A204.1 (cell line): ENCODE data around the gene PIGR.

ENCODE experiments used
- FAIRE-seq: peaks from 2 replicates; lab custom pipeline; 2012; peaks lifted over from hg19 to GRCh38; lab: Jason Lieb, UNC

Gene PIGR

DNA sequence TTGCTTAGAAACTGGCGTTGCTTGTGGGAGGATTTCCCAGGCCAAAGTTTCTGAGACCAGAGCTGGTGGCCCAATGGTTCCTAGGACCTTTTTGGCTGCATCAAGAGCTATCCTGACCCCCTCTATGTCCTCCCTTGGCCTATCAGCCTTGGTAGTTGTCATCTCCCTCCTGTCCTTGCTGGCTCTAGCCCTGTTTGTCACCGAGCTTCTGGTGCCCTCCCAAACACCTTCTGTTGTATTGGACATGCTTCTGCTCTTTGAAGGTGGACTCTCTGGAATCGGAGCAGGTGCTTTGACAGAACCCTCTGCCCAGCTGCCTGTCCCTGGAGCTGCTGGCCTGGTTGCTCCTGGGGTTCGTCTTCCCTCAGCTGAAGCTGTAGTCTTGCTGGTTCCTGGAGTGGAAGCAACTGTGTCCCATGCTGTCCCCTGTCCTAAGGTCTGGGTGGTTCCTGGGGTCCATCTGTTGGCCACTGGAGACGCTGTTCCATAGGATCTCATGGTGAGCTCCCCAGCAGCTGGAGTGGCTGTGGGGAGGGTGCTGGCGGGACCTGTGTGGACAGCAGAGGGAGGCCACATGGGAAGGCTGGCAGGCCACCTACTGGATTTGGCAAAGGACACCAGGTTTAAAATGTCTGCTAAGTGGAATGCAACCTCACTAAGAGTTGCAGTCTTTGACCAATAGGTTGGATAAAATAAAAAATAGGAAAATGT is 14.6 kb upstream of the PIGR start:
- no peak for FAIRE-seq

DNA sequence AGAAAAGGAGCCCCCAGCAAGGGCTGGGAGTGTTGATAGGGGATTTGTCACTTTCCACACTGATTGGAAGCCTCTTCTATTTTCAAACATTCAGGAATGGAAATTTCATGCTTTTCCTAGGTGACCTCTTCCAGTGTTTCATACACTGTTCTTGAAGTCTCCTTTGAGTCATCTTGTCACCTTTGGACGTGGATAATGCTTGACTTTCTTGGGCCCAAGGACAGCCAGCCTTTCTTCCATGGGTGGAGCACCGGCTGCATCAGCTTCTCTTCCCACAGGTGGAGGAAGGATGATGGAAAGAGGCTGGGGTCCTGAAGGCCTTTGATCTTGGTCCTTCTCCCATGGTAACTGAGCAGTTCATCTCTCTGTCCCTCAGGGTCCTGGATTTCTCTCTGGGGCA is 11.9 kb upstream of the PIGR start:
- FAIRE-seq, result no peak

DNA sequence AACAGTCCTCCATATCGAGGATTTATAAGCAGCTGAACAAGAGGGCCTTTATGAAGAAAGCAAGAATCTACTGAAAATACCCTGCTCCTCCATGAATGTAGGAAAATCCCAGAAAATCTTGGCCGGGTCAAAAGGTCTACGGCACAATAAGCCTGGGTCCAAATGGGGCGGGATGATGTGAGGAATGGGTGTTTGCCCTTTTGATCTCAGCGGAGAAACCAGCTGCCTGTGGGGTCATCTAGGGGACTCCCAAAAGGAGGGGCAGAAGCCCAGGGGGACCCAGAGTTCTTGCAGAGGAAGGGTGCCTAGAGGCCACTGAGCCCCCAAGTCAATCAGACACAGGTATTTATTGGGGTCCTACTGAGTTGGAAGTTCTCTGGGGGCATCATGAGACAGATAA is 11.4 kb upstream of the PIGR start:
- no peak for FAIRE-seq

GRCh38 chr1:206955476-206956451 is 9.5 kb upstream of the PIGR start:
- FAIRE-seq, result no peak

GRCh38 chr1:206954459-206955342 is 8.4 kb upstream of the PIGR start:
- no peak for FAIRE-seq

DNA sequence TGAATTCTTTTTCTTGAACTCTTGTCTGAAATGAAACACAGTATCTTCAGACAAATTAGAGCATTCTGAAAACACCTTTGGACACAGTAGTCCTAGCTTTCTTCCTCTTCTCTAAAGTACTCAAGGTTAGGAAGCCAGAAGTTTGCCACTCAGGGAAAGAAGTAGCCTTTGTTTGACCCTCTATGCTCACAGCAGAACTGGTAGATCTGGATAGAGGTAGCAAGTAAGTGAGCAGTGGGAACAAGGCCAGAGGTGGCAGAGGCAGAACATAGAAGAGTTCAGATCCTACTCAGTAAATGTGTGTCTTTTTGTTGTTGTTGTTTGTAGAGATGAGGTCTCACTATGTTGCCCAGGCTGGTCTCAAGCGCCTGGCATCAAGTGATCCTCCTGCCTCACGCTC is 7.4 kb upstream of the PIGR start:
- no peak for FAIRE-seq

- FAIRE-seq, result no peak
These were observed 6.9 kb upstream of the PIGR start for GRCh38 chr1:206953126-206953525.

DNA sequence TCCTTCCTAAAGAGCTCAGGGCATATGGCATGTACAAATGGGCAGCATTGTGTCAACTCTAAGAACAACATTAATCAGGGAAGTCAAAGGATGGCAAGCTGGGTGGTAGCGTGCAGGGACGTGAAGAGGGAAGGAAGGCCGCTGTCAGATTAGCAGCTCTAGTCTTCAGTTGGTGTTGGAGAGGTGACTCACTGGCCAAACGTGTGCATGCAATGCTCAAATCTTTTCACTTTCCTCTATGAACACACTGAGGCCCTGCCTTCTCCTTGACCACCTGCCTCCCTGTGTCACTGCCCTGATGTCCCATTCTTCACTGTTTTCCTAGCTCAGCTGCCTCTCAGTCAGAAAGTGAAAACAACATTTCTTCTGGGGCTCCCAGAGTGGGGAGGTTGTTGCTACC is 5.9 kb upstream of the PIGR start:
- no peak for FAIRE-seq

GRCh38 chr1:206951318-206952100 is 5.2 kb upstream of the PIGR start:
- FAIRE-seq, result no peak

DNA sequence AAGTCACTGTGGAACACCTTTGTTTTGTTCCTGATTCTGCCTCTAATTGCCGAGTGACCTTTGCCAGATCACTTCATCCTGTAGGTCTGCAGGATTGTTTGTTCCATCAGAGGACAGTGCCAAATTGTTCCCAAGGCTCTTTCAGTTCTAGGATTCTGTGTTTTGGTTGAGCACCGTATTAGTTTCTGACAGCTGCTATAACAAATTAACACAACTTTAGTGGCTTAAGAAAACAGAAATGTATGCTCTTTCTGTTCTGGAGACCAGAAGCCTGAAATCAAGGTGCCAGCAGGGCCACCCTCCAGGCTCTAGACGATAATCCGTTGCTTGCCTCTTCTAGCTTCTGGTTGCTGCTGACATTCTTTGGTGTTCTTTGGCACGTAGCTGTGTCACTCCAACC is 3.4 kb upstream of the PIGR start:
- no peak for FAIRE-seq

DNA sequence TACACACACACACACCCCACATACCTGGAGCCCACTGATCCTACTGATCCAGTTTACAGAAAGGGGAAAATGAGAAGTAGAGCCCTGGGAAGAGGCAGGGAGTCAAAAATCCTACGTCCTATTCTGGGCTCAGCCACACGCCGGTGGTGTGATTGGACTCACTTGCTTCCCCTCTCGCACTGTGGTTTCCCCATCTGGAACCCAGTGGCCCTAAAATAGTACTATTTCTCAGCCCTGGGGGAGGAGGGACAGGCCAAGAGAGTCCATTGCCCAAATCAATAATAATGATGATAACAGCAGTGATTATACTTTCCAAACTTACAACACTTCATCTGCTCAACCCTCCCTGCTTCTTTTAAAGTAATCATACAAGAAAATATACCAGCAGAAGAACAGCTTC is 2.9 kb upstream of the PIGR start:
- FAIRE-seq, result no peak

DNA sequence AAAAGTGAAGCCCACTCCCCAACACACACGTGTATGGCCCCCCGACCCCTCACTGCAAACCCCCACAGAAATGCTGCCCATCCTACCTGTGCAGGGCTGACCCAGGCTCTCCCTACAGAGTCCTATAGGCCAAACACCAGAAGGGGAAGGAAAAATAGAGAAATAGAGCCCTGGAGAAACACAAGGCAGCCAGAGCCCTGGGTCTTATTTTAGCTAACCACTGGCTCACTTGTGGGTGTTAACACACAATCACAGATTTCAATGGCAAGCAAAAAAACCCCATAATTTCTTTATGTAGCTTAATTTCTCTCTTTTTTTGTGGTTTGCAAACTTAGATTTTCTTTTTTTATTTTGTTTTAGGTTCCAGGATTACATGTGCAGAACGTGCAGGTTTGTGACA is 989 bp upstream of the PIGR start:
- FAIRE-seq, result no peak

DNA sequence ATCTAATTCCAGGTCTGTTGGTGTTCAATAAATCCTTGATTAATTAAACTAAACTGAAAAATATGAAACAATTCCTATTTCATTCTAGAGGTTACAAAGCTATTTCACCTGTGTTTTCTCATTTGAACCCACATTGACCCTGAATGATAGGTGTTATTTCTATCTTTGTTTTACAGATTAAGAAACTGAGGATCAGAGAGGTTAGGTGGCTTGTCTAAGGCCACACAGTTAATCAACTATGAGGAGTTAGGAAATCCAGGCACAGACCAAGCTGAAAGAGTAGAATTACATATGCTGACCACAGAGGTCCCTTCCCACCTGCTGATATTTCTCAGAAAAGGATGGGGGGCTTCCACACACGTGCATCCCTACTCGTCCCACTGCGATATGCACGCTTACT is 487 bp downstream of the PIGR start:
- no peak for FAIRE-seq

- no peak for FAIRE-seq
These were observed 1.6 kb downstream of the PIGR start for GRCh38 chr1:206944703-206945102.

DNA sequence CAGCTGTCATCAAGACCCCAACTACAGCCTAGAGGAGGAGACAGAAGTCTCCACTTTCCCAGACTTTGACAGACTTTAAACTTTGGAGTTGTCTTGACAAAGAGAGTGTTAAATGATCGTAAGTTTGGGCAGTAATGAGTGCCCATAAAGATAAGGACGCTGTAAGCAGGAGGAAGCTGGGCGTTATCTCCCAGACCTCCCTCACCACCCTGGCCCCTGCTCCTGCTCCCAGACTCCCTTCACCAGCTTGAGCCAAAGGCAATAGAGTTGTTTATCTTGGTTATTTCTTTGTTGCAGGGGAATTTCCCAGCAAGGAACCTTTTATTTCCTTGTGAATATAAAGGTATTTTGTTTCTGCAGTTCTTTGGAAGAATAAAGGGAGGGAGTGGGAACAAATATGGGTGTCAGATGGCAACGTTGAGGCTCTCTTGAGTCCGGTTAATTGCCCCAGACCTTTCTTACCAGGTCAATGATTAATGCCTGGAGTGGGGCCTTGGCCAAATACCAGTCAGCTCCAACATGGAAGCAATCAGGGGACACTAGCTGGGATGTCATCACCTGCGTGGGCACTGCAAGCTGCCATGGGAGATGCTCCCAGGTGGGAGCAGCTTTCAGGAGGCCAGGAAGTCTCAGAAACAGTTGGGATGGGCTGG is 4.4 kb downstream of the PIGR start:
- no peak for FAIRE-seq

- FAIRE-seq, result no peak
These were observed 5.7 kb downstream of the PIGR start for GRCh38 chr1:206940588-206940936.

DNA sequence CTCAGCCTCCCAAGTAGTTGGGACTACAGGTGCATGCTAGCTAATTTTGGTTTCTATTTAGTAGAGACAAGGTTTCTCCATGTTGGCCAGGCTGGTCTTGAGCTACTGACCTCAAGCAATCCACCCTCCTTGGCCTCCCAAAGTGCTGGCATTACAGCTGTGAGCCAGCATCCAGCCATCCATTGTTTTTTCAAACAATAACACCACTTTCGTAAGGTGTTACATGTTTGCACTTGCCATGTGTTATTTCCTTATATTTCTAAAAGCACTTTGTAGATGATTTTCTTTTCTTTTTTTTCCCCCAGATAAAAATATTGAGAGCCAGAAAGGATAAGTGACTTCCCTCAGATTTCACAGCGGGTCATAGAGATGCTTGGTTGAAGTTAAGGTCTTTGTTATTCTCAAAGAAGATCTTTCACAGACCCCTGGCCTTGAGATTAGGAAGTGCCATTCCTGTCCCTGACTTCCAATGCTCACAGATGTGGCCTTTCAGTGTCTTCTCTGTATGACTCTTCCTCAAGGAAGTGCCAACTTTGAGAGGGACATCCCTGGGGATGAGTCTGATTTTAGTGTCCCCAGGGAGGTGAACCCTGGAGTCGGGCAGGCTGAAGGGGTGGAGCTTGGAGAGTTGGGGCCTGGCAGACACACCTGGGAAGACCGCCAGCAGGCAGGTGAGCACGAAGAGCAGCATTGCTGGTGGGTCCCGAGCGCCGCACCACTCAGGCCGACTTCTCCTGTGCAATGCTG is 6.3 kb downstream of the PIGR start:
- no peak for FAIRE-seq

DNA sequence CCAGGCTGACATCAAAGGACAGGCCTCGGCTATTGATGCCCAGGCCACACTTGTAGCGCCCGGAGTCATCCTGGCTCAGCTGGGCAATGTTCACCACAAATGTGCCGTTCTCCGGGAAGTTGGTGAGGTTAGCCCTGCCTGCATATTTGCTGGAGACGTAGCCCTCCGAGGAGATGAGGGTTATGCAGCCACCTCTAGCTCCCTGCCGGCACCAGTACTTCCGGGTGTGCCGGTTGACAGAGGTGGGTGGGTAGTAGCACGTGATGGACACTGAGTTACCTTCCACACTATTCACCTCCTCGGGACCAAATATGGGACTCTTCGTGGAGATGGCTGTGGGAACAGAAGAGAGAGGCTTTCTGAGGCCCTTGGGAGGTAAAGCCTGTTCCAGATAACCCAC is 7.1 kb downstream of the PIGR start:
- FAIRE-seq, result no peak

DNA sequence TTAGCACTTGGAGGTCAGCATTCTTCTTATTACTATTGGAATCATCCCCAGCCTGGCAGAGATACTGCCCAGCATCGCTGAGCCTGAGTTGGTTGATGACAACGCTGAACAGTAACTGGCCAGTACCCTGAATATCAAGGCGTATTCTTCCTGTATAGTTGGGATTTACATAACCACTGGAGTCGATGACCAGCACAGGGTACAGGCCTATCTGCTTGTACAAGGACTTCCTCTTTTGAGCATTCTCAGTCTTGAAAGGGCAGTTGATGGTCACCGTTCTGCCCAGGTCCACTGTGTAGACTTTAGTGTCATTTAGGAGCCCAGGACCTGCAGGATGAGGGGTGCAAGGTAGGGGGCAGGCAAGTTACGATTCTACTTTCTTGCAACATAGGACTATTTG is 8.8 kb downstream of the PIGR start:
- FAIRE-seq, result no peak

GRCh38 chr1:206935491-206936067 is 10.7 kb downstream of the PIGR start:
- no peak for FAIRE-seq
